DND-41 (cell line): ENCODE measurements around the gene SHB.

Source experiments
- CTCF ChIP-seq: IDR thresholded peaks from 2 replicates; pipeline ENCODE4 v1.5.1; 2012; ENCODE audit warnings: borderline replicate concordance, low read length, moderate library complexity, mild to moderate bottlenecking; ENCODE audit not compliant: poor library complexity, severe bottlenecking; ENCODE audit errors: extremely low read depth
- EZH2 ChIP-seq: IDR thresholded peaks from 3 replicates; pipeline ENCODE4 v1.6.1; 2012; ENCODE audit warnings: borderline replicate concordance, low read depth, mild to moderate bottlenecking, moderate library complexity, low read length, inconsistent platforms; ENCODE audit not compliant: severe bottlenecking

GRCh38 chr9:38026021-38026809, 42.8 kb downstream of the SHB start:
- TF ChIP-seq EZH2 (no peak), CTCF (no peak)
